Anterior cingulate cortex (tissue), 58 donors: ENCODE results near the gene POTEH.
"Not testable (repeated sequence)": the region's sequence is repeated elsewhere in the genome, so short reads cannot be mapped to it uniquely, and the experiment has no call there.

Experiments used
- DNase-seq, 58 donors: peaks; one replicate each; lab custom pipeline; 2025; lab: John Stamatoyannopoulos, UW

The POTEH gene

GRCh38 chr22:15731023-15731422, 41.2 kb downstream of the POTEH start:
- DNase-seq, result not testable (repeated sequence)

- DNase-seq, result not testable (repeated sequence)
Measured at GRCh38 chr22:15734411-15734810, 44.6 kb downstream of the POTEH start.

- DNase-seq, result not testable (repeated sequence)
Measured at GRCh38 chr22:15738157-15738908, 48.5 kb downstream of the POTEH start.

GRCh38 chr22:15738909-15739391, 49.1 kb downstream of the POTEH start:
- not testable (repeated sequence) for DNase-seq

GRCh38 chr22:15747636-15748323, 58.0 kb downstream of the POTEH start:
- DNase-seq, result not testable (repeated sequence)

GRCh38 chr22:15749181-15749970, 59.5 kb downstream of the POTEH start:
- not testable (repeated sequence) for DNase-seq

- not testable (repeated sequence) for DNase-seq
Measured at GRCh38 chr22:15759443-15760097, 69.7 kb downstream of the POTEH start.

- not testable (repeated sequence) for DNase-seq
Measured at GRCh38 chr22:15760388-15761150, 70.7 kb downstream of the POTEH start.

- not testable (repeated sequence) for DNase-seq
Measured at GRCh38 chr22:15761151-15761777, 71.4 kb downstream of the POTEH start.

GRCh38 chr22:15763559-15763958, 73.7 kb downstream of the POTEH start:
- DNase-seq, result not testable (repeated sequence)
